Esophagus muscularis mucosa (tissue), 3 donors: ENCODE results near the gene LDLRAD3.

ENCODE experiments used
- CTCF ChIP-seq, 3 experiments: fragments of 200-600 bp in 2 of 3; fragments of 450-650 bp in 1 of 3; sonication (generic) in 2 of 3; IDR thresholded peaks; one replicate each; pipeline ENCODE4 v1.5.1; 2017 to 2019; ENCODE audit warnings: antibody characterized with exemption in 3 of 3, mild to moderate bottlenecking in 2 of 3, moderate library complexity in 1 of 3
- EP300 ChIP-seq: sonication (generic); formaldehyde crosslinking; IDR thresholded peaks from one replicate; pipeline ENCODE4 v1.6.1; 2017; ENCODE audit warnings: antibody characterized with exemption

GRCh38 chr11:36060926-36061325 lies 117.1 kb downstream of the LDLRAD3 start:
- no peak for TF ChIP-seq CTCF (IDR thresholded peaks at IDR 0.05)
- no peak for TF ChIP-seq EP300
